ENCODE measurements around the gene CLRN3. TPM values are rescaled to one million over a fixed set of nuclear protein-coding genes. Genes with fewer than 3 reads are reported as not detected.

Gene CLRN3
- total and polyA plus RNA-seq, 2 experiments from 2014 or later: 21.5 to 52.8 TPM

- Histone ChIP-seq H3K27me3 (no peaks in the 10 kb centered on the region), H3K27ac (no peak overlapping the region), H3K9me3 (ENCODE audit: low read depth) (no peaks in the 10 kb centered on the region), H3K4me1 (ENCODE audit: insufficient read depth) (no peaks in the 10 kb centered on the region), H3K9me2 (replicated peaks; ENCODE audit: insufficient read depth) (no peaks in the 10 kb centered on the region), H3K36me3 (replicated peaks; ENCODE audit: insufficient read depth, low read depth) (no peaks in the 10 kb centered on the region), H4K20me1 (ENCODE audit: insufficient read depth, poor library complexity, severe bottlenecking) (no peaks in the 10 kb centered on the region), H3K4me3 (no peak overlapping the region), H3K79me2 (no peaks in the 10 kb centered on the region), H2AFZ (no peak overlapping the region), H3K4me2 (no peak overlapping the region)
- WGBS (ENCODE audit: low lambda C conversion rate, missing lambda C conversion rate): 77% methylated on average over 6 of the region's 6 CpGs
- DNase-seq (ENCODE audit: low spot score): no peak
- no peak for TF ChIP-seq CTCF (IDR thresholded peaks at IDR 0.05; ENCODE audit: poor library complexity)
- TF ChIP-seq EZH2phosphoT487 (IDR thresholded peaks at IDR 0.05; ENCODE audit: low read depth, severe bottlenecking, unreplicated experiment): no peak
- no peak for TF ChIP-seq EZH2 (IDR thresholded peaks at IDR 0.05; ENCODE audit: borderline replicate concordance)
These were observed 55.8 kb downstream of the CLRN3 start for GRCh38 chr10:127836966-127837365.

GRCh38 chr10:127836176-127836575 lies 56.6 kb downstream of the CLRN3 start:
- no peaks in the 10 kb centered on the region for H3K9me2 ChIP-seq (replicated peaks; ENCODE audit: insufficient read depth)
- H3K79me2 ChIP-seq: no peaks in the 10 kb centered on the region
- no peaks in the 10 kb centered on the region for H3K4me1 ChIP-seq (ENCODE audit: insufficient read depth)
- H3K4me2 ChIP-seq: no peak overlapping the region
- TF ChIP-seq EZH2 (IDR thresholded peaks at IDR 0.05; ENCODE audit: borderline replicate concordance) (no peak), CTCF (IDR thresholded peaks at IDR 0.05; ENCODE audit: poor library complexity) (no peak), EZH2phosphoT487 (IDR thresholded peaks at IDR 0.05; ENCODE audit: low read depth, severe bottlenecking, unreplicated experiment) (no peak)
- H3K4me3 ChIP-seq: no peak overlapping the region
- no peaks in the 10 kb centered on the region for H3K9me3 ChIP-seq (ENCODE audit: low read depth)
- H3K27ac ChIP-seq: no peak overlapping the region
- H3K27me3 ChIP-seq: no peaks in the 10 kb centered on the region
- no peak overlapping the region for H2AFZ ChIP-seq
- H4K20me1 ChIP-seq (ENCODE audit: insufficient read depth, poor library complexity, severe bottlenecking): no peaks in the 10 kb centered on the region
- H3K36me3 ChIP-seq (replicated peaks; ENCODE audit: insufficient read depth, low read depth): no peaks in the 10 kb centered on the region
- DNase-seq (ENCODE audit: low spot score): no peak
- WGBS (ENCODE audit: low lambda C conversion rate, missing lambda C conversion rate): 80% methylated on average over 4 of the region's 4 CpGs

- no peak for DNase-seq (ENCODE audit: low spot score)
- Histone ChIP-seq H3K9me3 (ENCODE audit: low read depth) (no peaks in the 10 kb centered on the region), H3K27me3 (peaks cover 2% of the 10 kb centered on the region), H3K79me2 (no peaks in the 10 kb centered on the region), H4K20me1 (ENCODE audit: insufficient read depth, poor library complexity, severe bottlenecking) (no peaks in the 10 kb centered on the region), H3K4me1 (ENCODE audit: insufficient read depth) (no peaks in the 10 kb centered on the region), H3K27ac (no peak overlapping the region), H3K4me3 (no peak overlapping the region), H3K36me3 (replicated peaks; ENCODE audit: insufficient read depth, low read depth) (no peaks in the 10 kb centered on the region), H3K9me2 (replicated peaks; ENCODE audit: insufficient read depth) (no peaks in the 10 kb centered on the region), H2AFZ (no peak overlapping the region), H3K4me2 (no peak overlapping the region)
- WGBS (ENCODE audit: low lambda C conversion rate, missing lambda C conversion rate): 79% methylated on average over 4 of the region's 4 CpGs
- TF ChIP-seq EZH2 (IDR thresholded peaks at IDR 0.05; ENCODE audit: borderline replicate concordance): no peak
- TF ChIP-seq EZH2phosphoT487 (IDR thresholded peaks at IDR 0.05; ENCODE audit: low read depth, severe bottlenecking, unreplicated experiment): no peak
- TF ChIP-seq CTCF (IDR thresholded peaks at IDR 0.05; ENCODE audit: poor library complexity): no peak
These were observed 58.0 kb downstream of the CLRN3 start for GRCh38 chr10:127834791-127835190.

GRCh38 chr10:127834221-127834620 lies 58.5 kb downstream of the CLRN3 start:
- no peak overlapping the region for H3K4me3 ChIP-seq
- H3K4me2 ChIP-seq: no peak overlapping the region
- no peak for TF ChIP-seq EZH2 (IDR thresholded peaks at IDR 0.05; ENCODE audit: borderline replicate concordance)
- H3K27me3 ChIP-seq: peaks cover 5% of the 10 kb centered on the region
- no peak overlapping the region for H2AFZ ChIP-seq
- DNase-seq (ENCODE audit: low spot score): no peak
- H3K9me3 ChIP-seq (ENCODE audit: low read depth): no peaks in the 10 kb centered on the region
- no peaks in the 10 kb centered on the region for H4K20me1 ChIP-seq (ENCODE audit: insufficient read depth, poor library complexity, severe bottlenecking)
- no peaks in the 10 kb centered on the region for H3K9me2 ChIP-seq (replicated peaks; ENCODE audit: insufficient read depth)
- no peaks in the 10 kb centered on the region for H3K4me1 ChIP-seq (ENCODE audit: insufficient read depth)
- 88% methylated on average over 7 of the region's 7 CpGs for WGBS (ENCODE audit: low lambda C conversion rate, missing lambda C conversion rate)
- no peaks in the 10 kb centered on the region for H3K79me2 ChIP-seq
- no peak overlapping the region for H3K27ac ChIP-seq
- no peaks in the 10 kb centered on the region for H3K36me3 ChIP-seq (replicated peaks; ENCODE audit: insufficient read depth, low read depth)
